Measurements from ENCODE around the gene KHDRBS2.

KHDRBS2 gene

GRCh38 chr6:62039605-62040004 is 246.4 kb downstream of the KHDRBS2 start:
- DNase-seq (ENCODE audit: low read depth in 3 of 3, low spot score in 1 of 3), result no peak

- no peak for DNase-seq (ENCODE audit: low read depth in 3 of 3, low spot score in 1 of 3)
Measured at GRCh38 chr6:62037445-62037844, 248.6 kb downstream of the KHDRBS2 start.

GRCh38 chr6:62035952-62036351 is 250.1 kb downstream of the KHDRBS2 start:
- DNase-seq (ENCODE audit: low read depth in 3 of 3, low spot score in 1 of 3), result no peak

GRCh38 chr6:62013719-62014118 is 272.3 kb downstream of the KHDRBS2 start:
- no peak for DNase-seq (ENCODE audit: low read depth in 3 of 3, low spot score in 1 of 3)

GRCh38 chr6:62009445-62009844 is 276.6 kb downstream of the KHDRBS2 start:
- no peak for DNase-seq (ENCODE audit: low read depth in 3 of 3, low spot score in 1 of 3)

GRCh38 chr6:61989616-61990015 is 296.4 kb downstream of the KHDRBS2 start:
- DNase-seq (ENCODE audit: low read depth in 3 of 3, low spot score in 1 of 3), result no peak

- DNase-seq (ENCODE audit: low read depth in 3 of 3, low spot score in 1 of 3), result no peak
Measured at GRCh38 chr6:61980622-61981021, 305.4 kb downstream of the KHDRBS2 start.

- DNase-seq (ENCODE audit: low read depth in 3 of 3, low spot score in 1 of 3), result no peak
Measured at GRCh38 chr6:61977947-61978346, 308.1 kb downstream of the KHDRBS2 start.

- DNase-seq (ENCODE audit: low read depth in 3 of 3, low spot score in 1 of 3), result no peak
Measured at GRCh38 chr6:61977099-61977498, 308.9 kb downstream of the KHDRBS2 start.

- DNase-seq (ENCODE audit: low read depth in 3 of 3, low spot score in 1 of 3), result no peak
Measured at GRCh38 chr6:61959196-61959595, 326.8 kb downstream of the KHDRBS2 start.

GRCh38 chr6:61953851-61954250 is 332.2 kb downstream of the KHDRBS2 start:
- DNase-seq (ENCODE audit: low read depth in 3 of 3, low spot score in 1 of 3), result no peak

- DNase-seq (ENCODE audit: low read depth in 3 of 3, low spot score in 1 of 3), result no peak
Measured at GRCh38 chr6:61951586-61951985, 334.4 kb downstream of the KHDRBS2 start.

- no peak for DNase-seq (ENCODE audit: low read depth in 3 of 3, low spot score in 1 of 3)
Measured at GRCh38 chr6:61950811-61951210, 335.2 kb downstream of the KHDRBS2 start.

- DNase-seq (ENCODE audit: low read depth in 3 of 3, low spot score in 1 of 3), result no peak
Measured at GRCh38 chr6:61949971-61950370, 336.1 kb downstream of the KHDRBS2 start.

- no peak for DNase-seq (ENCODE audit: low read depth in 3 of 3, low spot score in 1 of 3)
Measured at GRCh38 chr6:61949161-61949560, 336.9 kb downstream of the KHDRBS2 start.

GRCh38 chr6:61947311-61947947 is 338.6 kb downstream of the KHDRBS2 start:
- no peak for DNase-seq (ENCODE audit: low read depth in 3 of 3, low spot score in 1 of 3)

GRCh38 chr6:61940919-61941318 is 345.1 kb downstream of the KHDRBS2 start:
- DNase-seq (ENCODE audit: low read depth in 3 of 3, low spot score in 1 of 3), result no peak

GRCh38 chr6:61935242-61935846 is 350.7 kb downstream of the KHDRBS2 start:
- DNase-seq (ENCODE audit: low read depth in 3 of 3, low spot score in 1 of 3), result no peak

- DNase-seq (ENCODE audit: low read depth in 3 of 3, low spot score in 1 of 3), result no peak
Measured at GRCh38 chr6:61909486-61909885, 376.5 kb downstream of the KHDRBS2 start.

GRCh38 chr6:61901748-61902147 is 384.3 kb downstream of the KHDRBS2 start:
- DNase-seq (ENCODE audit: low read depth in 3 of 3, low spot score in 1 of 3), result no peak

GRCh38 chr6:61894536-61894935 is 391.5 kb downstream of the KHDRBS2 start:
- DNase-seq (ENCODE audit: low read depth in 3 of 3, low spot score in 1 of 3), result no peak

GRCh38 chr6:61887423-61887822 is 398.6 kb downstream of the KHDRBS2 start:
- no peak for DNase-seq (ENCODE audit: low read depth in 3 of 3, low spot score in 1 of 3)

- DNase-seq (ENCODE audit: low read depth in 3 of 3, low spot score in 1 of 3), result no peak
Measured at GRCh38 chr6:61886608-61887259, 399.3 kb downstream of the KHDRBS2 start.

Measured in stimulated activated CD4-positive, alpha-beta T cell treated with anti-CD3 and anti-CD28 coated beads, TNF-alpha, amount 100 ng/mL, for 1 hour (primary cell).